ENCODE measurements around the gene SMIM24. TPM values are rescaled to one million over a fixed set of nuclear protein-coding genes. Genes with fewer than 3 reads are reported as not detected.

SMIM24 gene
- total RNA-seq, 1 donor from 2014 or later = 1.7 TPM

- peak; percentile 66 for DNase-seq (ENCODE audit: low spot score)
- peaks cover 18% of the 10 kb centered on the region for H3K4me1 Mint-ChIP-seq
- no peaks in the 10 kb centered on the region for H3K9me3 ChIP-seq (ENCODE audit: low read depth)
- no peaks in the 10 kb centered on the region for H3K36me3 Mint-ChIP-seq
- peak; percentile 33 for TF ChIP-seq EZH2phosphoT487 (IDR thresholded peaks at IDR 0.05)
- TF ChIP-seq CTCF (IDR thresholded peaks at IDR 0.05) = no peak
- peak; percentile 24 for TF ChIP-seq EZH2 (IDR thresholded peaks at IDR 0.05)
- H3K27me3 ChIP-seq = peaks cover 74% of the 10 kb centered on the region
- no peak overlapping the region for H3K27ac Mint-ChIP-seq
- peak overlapping the region; percentile 66 for H3K4me2 ChIP-seq
- peaks cover 23% of the 10 kb centered on the region for H3F3A ChIP-seq (ENCODE audit: low read depth)
- H2AFZ ChIP-seq (replicated peaks) = no peak overlapping the region
- no peaks in the 10 kb centered on the region for H3K79me2 ChIP-seq (ENCODE audit: low read depth)
- H3K4me3 ChIP-seq = peak overlapping the region; percentile 17
- no peak overlapping the region for H3K9ac ChIP-seq
- peaks cover 12% of the 10 kb centered on the region for H4K20me1 ChIP-seq (ENCODE audit: low read depth)
- no peaks in the 10 kb centered on the region for H3K36me3 ChIP-seq
- H3K27me3 Mint-ChIP-seq (ENCODE audit: insufficient read depth, low read depth) = peaks cover 37% of the 10 kb centered on the region
- no peaks in the 10 kb centered on the region for H3K9me3 Mint-ChIP-seq
- H3K27ac ChIP-seq = no peak overlapping the region
- H3K4me1 ChIP-seq = peaks cover 42% of the 10 kb centered on the region
- no peak overlapping the region for H3K4me3 Mint-ChIP-seq
These were observed 21.0 kb downstream of the SMIM24 start for GRCh38 chr19:3459089-3459881.

GRCh38 chr19:3458229-3459088 is 21.9 kb downstream of the SMIM24 start:
- peaks cover 66% of the 10 kb centered on the region for H3K27me3 ChIP-seq
- Mint-ChIP-seq H3K27me3 (ENCODE audit: insufficient read depth, low read depth) (peaks cover 37% of the 10 kb centered on the region), H3K9me3 (no peaks in the 10 kb centered on the region), H3K36me3 (no peaks in the 10 kb centered on the region), H3K27ac (peak overlapping the region; percentile 60), H3K4me1 (peaks cover 18% of the 10 kb centered on the region), H3K4me3 (peak overlapping the region; percentile 64)
- peak overlapping the region; percentile 17 for H3K4me3 ChIP-seq
- H2AFZ ChIP-seq (replicated peaks) = no peak overlapping the region
- H3K79me2 ChIP-seq (ENCODE audit: low read depth) = no peaks in the 10 kb centered on the region
- peak overlapping the region; percentile 66 for H3K4me2 ChIP-seq
- DNase-seq (ENCODE audit: low spot score) = peak; percentile 55
- no peaks in the 10 kb centered on the region for H3K36me3 ChIP-seq
- H3K27ac ChIP-seq = no peak overlapping the region
- H3K4me1 ChIP-seq = peaks cover 33% of the 10 kb centered on the region
- no peak overlapping the region for H3K9ac ChIP-seq
- peaks cover 23% of the 10 kb centered on the region for H3F3A ChIP-seq (ENCODE audit: low read depth)
- H4K20me1 ChIP-seq (ENCODE audit: low read depth) = peaks cover 12% of the 10 kb centered on the region
- H3K9me3 ChIP-seq (ENCODE audit: low read depth) = no peaks in the 10 kb centered on the region
- TF ChIP-seq EZH2phosphoT487 (IDR thresholded peaks at IDR 0.05) (no peak), CTCF (IDR thresholded peaks at IDR 0.05) (no peak), EZH2 (IDR thresholded peaks at IDR 0.05) (no peak)

GRCh38 chr19:3457528-3458228 is 22.6 kb downstream of the SMIM24 start:
- no peak overlapping the region for H3K27ac ChIP-seq

More at GRCh38 chr19:3457528-3458228, 22.6 kb downstream of the SMIM24 start:
- H4K20me1 ChIP-seq (ENCODE audit: low read depth) = peaks cover 7% of the 10 kb centered on the region
- no peaks in the 10 kb centered on the region for H3K79me2 ChIP-seq (ENCODE audit: low read depth)
- no peak for DNase-seq (ENCODE audit: low spot score)
- peaks cover 19% of the 10 kb centered on the region for H3F3A ChIP-seq (ENCODE audit: low read depth)
- H3K4me3 Mint-ChIP-seq = no peak overlapping the region
- peak overlapping the region; percentile 66 for H3K4me2 ChIP-seq
- no peaks in the 10 kb centered on the region for H3K9me3 Mint-ChIP-seq
- peaks cover 26% of the 10 kb centered on the region for H3K4me1 ChIP-seq
- no peaks in the 10 kb centered on the region for H3K36me3 ChIP-seq
- H3K36me3 Mint-ChIP-seq = no peaks in the 10 kb centered on the region
- TF ChIP-seq EZH2 (IDR thresholded peaks at IDR 0.05) (no peak), EZH2phosphoT487 (IDR thresholded peaks at IDR 0.05) (no peak), CTCF (IDR thresholded peaks at IDR 0.05) (no peak)
- H3K4me3 ChIP-seq = no peak overlapping the region
- no peak overlapping the region for H3K9ac ChIP-seq
- H3K27ac Mint-ChIP-seq = no peak overlapping the region
- no peak overlapping the region for H2AFZ ChIP-seq (replicated peaks)
- H3K4me1 Mint-ChIP-seq = peaks cover 18% of the 10 kb centered on the region
- H3K27me3 ChIP-seq = peaks cover 58% of the 10 kb centered on the region
- H3K27me3 Mint-ChIP-seq (ENCODE audit: insufficient read depth, low read depth) = peaks cover 35% of the 10 kb centered on the region
- no peaks in the 10 kb centered on the region for H3K9me3 ChIP-seq (ENCODE audit: low read depth)

Data from neural progenitor cell (in vitro differentiated cells).